HTERT RPE-1 (cell line): ENCODE results near the gene SGCA.

Experiments used
- in situ Hi-C: fragments of 300-500 bp; cut with MboI; formaldehyde crosslinking; loops from 4 replicates; pipeline ENCODE4 v1.14.3; 2020; ENCODE audit warnings: low sequenced_read_pairs

Gene SGCA

DNA sequence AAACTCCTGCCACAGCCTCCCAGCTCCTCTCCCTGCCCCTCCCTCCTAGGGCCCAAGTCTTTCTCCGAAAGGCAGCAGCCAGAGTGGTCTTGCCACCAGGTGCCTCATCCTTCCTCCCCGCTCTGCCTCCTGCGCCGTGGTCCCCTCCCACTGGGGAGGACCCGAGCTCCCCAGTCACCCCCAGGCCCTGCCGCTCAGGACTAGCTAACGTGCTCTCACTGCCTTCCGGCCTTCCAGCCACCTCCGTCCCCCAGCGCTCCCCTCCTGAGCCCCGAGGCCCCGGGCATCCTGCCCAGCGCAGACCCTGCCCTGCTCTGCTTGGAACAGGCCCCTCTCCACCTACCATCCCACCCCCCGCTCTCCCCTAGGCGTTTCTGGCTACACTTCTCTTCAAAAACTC, 55.0 kb downstream of the SGCA start:
- in situ Hi-C loops: no loop called here

DNA sequence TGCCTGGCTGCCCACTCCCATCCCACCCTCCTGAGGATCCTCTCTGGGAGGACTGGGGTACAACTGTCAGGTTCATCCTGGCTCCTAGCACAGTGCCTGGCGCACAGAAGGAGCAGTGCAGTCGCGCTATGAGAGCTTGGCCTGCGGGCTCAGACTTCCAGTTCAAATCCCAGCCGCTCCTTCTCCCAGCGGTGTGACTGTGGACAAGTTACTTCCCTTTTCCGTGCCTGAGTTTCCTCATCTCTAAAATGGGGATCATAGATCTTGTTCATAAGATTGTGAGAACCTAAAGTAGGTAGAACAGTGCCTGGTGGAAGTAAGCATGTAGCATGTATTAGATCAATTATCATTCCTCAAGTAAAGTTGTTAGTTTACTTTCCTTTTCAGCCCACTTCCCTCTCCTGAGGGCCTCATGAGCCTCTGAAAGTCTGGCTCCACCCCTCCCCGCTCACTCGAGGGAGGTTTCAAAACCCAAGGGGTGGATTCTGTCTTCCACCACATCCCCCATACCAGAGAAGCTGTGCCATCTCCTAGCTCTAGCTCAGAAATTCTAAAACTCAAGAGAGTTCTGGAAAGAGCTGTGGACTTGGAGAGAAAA, 55.6 kb downstream of the SGCA start:
- in situ Hi-C loops: no loop called here

DNA sequence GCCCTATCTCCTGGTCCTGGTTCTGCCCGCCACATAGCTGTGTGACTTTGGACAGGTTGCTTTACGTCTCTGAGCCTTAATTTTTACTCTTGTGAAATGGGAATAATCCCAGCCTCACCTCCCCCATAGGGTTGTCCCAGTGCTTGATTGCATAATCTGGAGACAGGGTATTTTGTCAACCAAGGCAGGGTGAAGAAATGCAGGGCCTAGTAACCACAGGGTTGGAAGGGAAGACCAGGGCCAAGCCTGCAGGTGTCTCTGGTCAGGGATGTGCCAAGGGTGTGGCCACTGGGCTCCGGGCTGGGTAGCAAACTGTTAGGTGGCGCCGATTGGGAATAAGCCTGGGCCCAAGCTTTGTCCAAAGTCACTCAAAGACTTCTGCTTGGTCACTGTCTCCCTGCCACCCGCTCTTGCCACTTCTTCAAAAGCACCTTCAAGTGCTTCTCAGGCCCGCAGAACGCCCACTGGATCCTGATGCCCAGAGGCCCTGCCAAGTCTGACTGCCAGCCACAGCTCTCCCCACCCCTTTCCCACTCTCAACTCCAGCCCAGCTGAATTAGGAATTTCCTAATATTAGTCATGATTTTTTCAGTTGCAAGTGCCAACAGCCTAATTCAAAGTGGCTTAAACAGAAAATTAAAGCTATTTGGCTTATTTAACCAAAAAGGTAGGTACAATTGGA, 56.2 kb downstream of the SGCA start:
- in situ Hi-C loops: no loop called here

DNA sequence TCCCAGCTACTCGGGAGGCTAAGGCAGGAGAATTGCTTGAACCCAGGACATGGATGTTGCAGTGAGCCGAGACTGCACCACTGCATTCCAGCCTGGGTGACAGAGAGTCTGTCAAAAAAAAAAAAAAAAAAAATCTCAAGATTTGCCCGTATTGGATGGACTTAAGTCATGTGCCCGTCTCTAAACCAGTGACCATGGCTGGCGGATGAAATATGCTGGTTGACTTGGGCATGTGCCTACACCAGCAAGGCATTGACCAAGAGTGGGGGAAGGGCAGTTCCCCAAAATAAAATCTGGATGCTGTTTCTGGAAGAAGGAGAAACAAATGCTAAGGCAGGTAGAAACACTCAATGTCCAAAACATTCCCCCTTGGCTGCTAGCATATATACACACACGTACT, 57.1 kb downstream of the SGCA start:
- in situ Hi-C loops: no loop called here
